ENCODE data around the gene KRTAP4-8. TPM values are rescaled to one million over a fixed set of nuclear protein-coding genes. Genes with fewer than 3 reads are reported as not detected.
"Not testable (repeated sequence)": the region's sequence is repeated elsewhere in the genome, so short reads cannot be mapped to it uniquely, and the experiment has no call there.

KRTAP4-8 gene
- total and polyA plus RNA-seq, 5 donors from 2014 or later: not detected

- H3K4me1 Mint-ChIP-seq: no peaks in the 10 kb centered on the region
- no peak for ATAC-seq (ENCODE audit: low read depth in 2 of 2)
- no peak for DNase-seq
- H3K9me3 Mint-ChIP-seq: peaks cover 0 to 7% (median 2%) of the 10 kb centered on the region in 7 donors
- no peak within 1 kb of the TSS for H3K27ac Mint-ChIP-seq
- H3K27me3 ChIP-seq (ENCODE audit: control insufficient read depth, insufficient read depth, low read length): peaks cover 24% of the 10 kb centered on the region
- no peaks in the 10 kb centered on the region for H3K36me3 Mint-ChIP-seq
- H3K4me3 ChIP-seq (ENCODE audit: low read depth, low read length): no peak within 1 kb of the TSS
- no peaks in the 10 kb centered on the region for H3K4me1 ChIP-seq (ENCODE audit: control insufficient read depth, insufficient read depth, low read length, poor library complexity, severe bottlenecking)
- no peak within 1 kb of the TSS for H3K27ac ChIP-seq (ENCODE audit: insufficient read depth, low read length, poor library complexity, severe bottlenecking)
- H3K4me3 Mint-ChIP-seq: no peak within 1 kb of the TSS
- no peaks in the 10 kb centered on the region for H3K36me3 ChIP-seq (ENCODE audit: control insufficient read depth, insufficient read depth, low read length)
- H3K27me3 Mint-ChIP-seq: peaks cover 40% of the 10 kb centered on the region
- peaks cover 0 to 3% of the 10 kb centered on the region in 2 experiments for H3K9me3 ChIP-seq (ENCODE audit: control insufficient read depth in 2 of 2, low read length in 2 of 2)
Measured at GRCh38 chr17:41060052-41060604, 37.8 kb downstream of the KRTAP4-8 start, which contains the start of gene KRTAP2-3. Gene KRTAP2-3 (minus strand): TSS chr17:41060114. CDS start chr17:41060050, 64 bp downstream.

GRCh38 chr17:41059276-41060051, 38.5 kb downstream of the KRTAP4-8 start:
- H3K27ac ChIP-seq (ENCODE audit: insufficient read depth, low read length, poor library complexity, severe bottlenecking); ATAC-seq (ENCODE audit: low read depth in 2 of 2); H3K9me3 ChIP-seq (ENCODE audit: control insufficient read depth in 2 of 2, low read length in 2 of 2); H3K9me3 Mint-ChIP-seq; H3K4me3 Mint-ChIP-seq; H3K36me3 Mint-ChIP-seq; H3K4me1 ChIP-seq (ENCODE audit: control insufficient read depth, insufficient read depth, low read length, poor library complexity, severe bottlenecking); H3K4me1 Mint-ChIP-seq; H3K27ac Mint-ChIP-seq; H3K4me3 ChIP-seq (ENCODE audit: low read depth, low read length); DNase-seq; H3K36me3 ChIP-seq (ENCODE audit: control insufficient read depth, insufficient read depth, low read length): not testable (repeated sequence)
- peaks cover 24% of the 10 kb centered on the region for H3K27me3 ChIP-seq (ENCODE audit: control insufficient read depth, insufficient read depth, low read length)
- peaks cover 40% of the 10 kb centered on the region for H3K27me3 Mint-ChIP-seq

- Mint-ChIP-seq H3K4me1 (no peaks in the 10 kb centered on the region), H3K4me3 (no peak overlapping the region), H3K36me3 (no peaks in the 10 kb centered on the region), H3K27ac (no peak overlapping the region), H3K9me3 (peaks cover 0 to 7% (median 2%) of the 10 kb centered on the region in 7 donors), H3K27me3 (peaks cover 40% of the 10 kb centered on the region)
- Histone ChIP-seq H3K4me1 (ENCODE audit: control insufficient read depth, insufficient read depth, low read length, poor library complexity, severe bottlenecking) (no peaks in the 10 kb centered on the region), H3K4me3 (ENCODE audit: low read depth, low read length) (no peak overlapping the region), H3K36me3 (ENCODE audit: control insufficient read depth, insufficient read depth, low read length) (no peaks in the 10 kb centered on the region), H3K27me3 (ENCODE audit: control insufficient read depth, insufficient read depth, low read length) (peaks cover 23% of the 10 kb centered on the region), H3K27ac (ENCODE audit: insufficient read depth, low read length, poor library complexity, severe bottlenecking) (no peak overlapping the region), H3K9me3 (ENCODE audit: control insufficient read depth in 2 of 2, low read length in 2 of 2) (peaks cover 0 to 3% of the 10 kb centered on the region in 2 experiments)
- DNase-seq: no peak
- ATAC-seq (ENCODE audit: low read depth in 2 of 2): no peak
Measured at GRCh38 chr17:41058741-41059140, 39.2 kb downstream of the KRTAP4-8 start.

GRCh38 chr17:41057547-41057946, 40.4 kb downstream of the KRTAP4-8 start:
- ATAC-seq (ENCODE audit: low read depth in 2 of 2) (no peak), DNase-seq (no peak)
- Histone ChIP-seq H3K4me1 (ENCODE audit: control insufficient read depth, insufficient read depth, low read length, poor library complexity, severe bottlenecking) (no peaks in the 10 kb centered on the region), H3K27ac (ENCODE audit: insufficient read depth, low read length, poor library complexity, severe bottlenecking) (no peak overlapping the region), H3K4me3 (ENCODE audit: low read depth, low read length) (no peak overlapping the region), H3K9me3 (ENCODE audit: control insufficient read depth in 2 of 2, low read length in 2 of 2) (peaks cover 0 to 3% of the 10 kb centered on the region in 2 experiments), H3K36me3 (ENCODE audit: control insufficient read depth, insufficient read depth, low read length) (no peaks in the 10 kb centered on the region), H3K27me3 (ENCODE audit: control insufficient read depth, insufficient read depth, low read length) (peaks cover 21% of the 10 kb centered on the region)
- H3K4me1 Mint-ChIP-seq: no peaks in the 10 kb centered on the region
- H3K4me3 Mint-ChIP-seq: no peak overlapping the region
- peaks cover 0 to 7% (median 2%) of the 10 kb centered on the region in 7 donors for H3K9me3 Mint-ChIP-seq
- no peaks in the 10 kb centered on the region for H3K36me3 Mint-ChIP-seq
- no peak overlapping the region for H3K27ac Mint-ChIP-seq
- H3K27me3 Mint-ChIP-seq: peaks cover 40% of the 10 kb centered on the region

GRCh38 chr17:41055130-41055529, 42.8 kb downstream of the KRTAP4-8 start, which contains the start of gene KRTAP2-2:
Gene KRTAP2-2 (minus strand): TSS chr17:41055230. CDS start chr17:41055211, 19 bp downstream.
- ATAC-seq (ENCODE audit: low read depth in 2 of 2); H3K4me3 Mint-ChIP-seq; H3K4me1 Mint-ChIP-seq; H3K9me3 Mint-ChIP-seq; H3K27ac ChIP-seq (ENCODE audit: insufficient read depth, low read length, poor library complexity, severe bottlenecking); H3K4me1 ChIP-seq (ENCODE audit: control insufficient read depth, insufficient read depth, low read length, poor library complexity, severe bottlenecking); DNase-seq; H3K9me3 ChIP-seq (ENCODE audit: control insufficient read depth in 2 of 2, low read length in 2 of 2); H3K4me3 ChIP-seq (ENCODE audit: low read depth, low read length); H3K27me3 ChIP-seq (ENCODE audit: control insufficient read depth, insufficient read depth, low read length); H3K36me3 Mint-ChIP-seq; H3K36me3 ChIP-seq (ENCODE audit: control insufficient read depth, insufficient read depth, low read length): not testable (repeated sequence)
- H3K27ac Mint-ChIP-seq: peak within 1 kb of the TSS in 1 of 3 donors; percentile 60
- H3K27me3 Mint-ChIP-seq: peaks cover 35% of the 10 kb centered on the region

- H3K4me3 ChIP-seq (ENCODE audit: low read depth, low read length); DNase-seq; H3K36me3 ChIP-seq (ENCODE audit: control insufficient read depth, insufficient read depth, low read length); H3K36me3 Mint-ChIP-seq; H3K9me3 ChIP-seq (ENCODE audit: control insufficient read depth in 2 of 2, low read length in 2 of 2); H3K27ac ChIP-seq (ENCODE audit: insufficient read depth, low read length, poor library complexity, severe bottlenecking); H3K4me1 Mint-ChIP-seq; H3K9me3 Mint-ChIP-seq; H3K4me3 Mint-ChIP-seq; ATAC-seq (ENCODE audit: low read depth in 2 of 2); H3K4me1 ChIP-seq (ENCODE audit: control insufficient read depth, insufficient read depth, low read length, poor library complexity, severe bottlenecking); H3K27ac Mint-ChIP-seq; H3K27me3 ChIP-seq (ENCODE audit: control insufficient read depth, insufficient read depth, low read length): not testable (repeated sequence)
- H3K27me3 Mint-ChIP-seq: peaks cover 32% of the 10 kb centered on the region
Measured at GRCh38 chr17:41054556-41054955, 43.4 kb downstream of the KRTAP4-8 start.

- H3K9me3 ChIP-seq (ENCODE audit: control insufficient read depth in 2 of 2, low read length in 2 of 2): peaks cover 0 to 3% of the 10 kb centered on the region in 2 experiments
- peaks cover 0 to 7% (median 2%) of the 10 kb centered on the region in 7 donors for H3K9me3 Mint-ChIP-seq
- H3K4me1 Mint-ChIP-seq: no peaks in the 10 kb centered on the region
- DNase-seq (no peak), ATAC-seq (ENCODE audit: low read depth in 2 of 2) (no peak)
- H3K27me3 ChIP-seq (ENCODE audit: control insufficient read depth, insufficient read depth, low read length): peaks cover 6% of the 10 kb centered on the region
- H3K27ac Mint-ChIP-seq: no peak overlapping the region
- no peak overlapping the region for H3K4me3 ChIP-seq (ENCODE audit: low read depth, low read length)
- H3K36me3 ChIP-seq (ENCODE audit: control insufficient read depth, insufficient read depth, low read length): no peaks in the 10 kb centered on the region
- H3K27ac ChIP-seq (ENCODE audit: insufficient read depth, low read length, poor library complexity, severe bottlenecking): no peak overlapping the region
- peaks cover 26% of the 10 kb centered on the region for H3K27me3 Mint-ChIP-seq
- H3K4me1 ChIP-seq (ENCODE audit: control insufficient read depth, insufficient read depth, low read length, poor library complexity, severe bottlenecking): no peaks in the 10 kb centered on the region
- no peak overlapping the region for H3K4me3 Mint-ChIP-seq
- H3K36me3 Mint-ChIP-seq: no peaks in the 10 kb centered on the region
Measured at GRCh38 chr17:41054025-41054424, 43.9 kb downstream of the KRTAP4-8 start.

Measured in CD4-positive, CD25-positive, alpha-beta regulatory T cell (primary cell).